Measurements from ENCODE around the gene DENND1C.
"Not testable (repeated sequence)": the region's sequence is repeated elsewhere in the genome, so short reads cannot be mapped to it uniquely, and the experiment has no call there.

DENND1C gene

GRCh38 chr19:6481541-6482342 lies at the start of gene DENND1C:
Gene DENND1C (minus strand): TSS chr19:6481787. CDS start chr19:6481695, 92 bp downstream.
- no peak for DNase-seq

GRCh38 chr19:6530386-6531162 lies 49.0 kb upstream of the DENND1C start, which contains the start of gene TNFSF9:
Gene TNFSF9 (plus strand): TSS chr19:6531026. CDS start chr19:6531037, 11 bp downstream.
- DNase-seq: no peak

GRCh38 chr19:6529937-6530385 lies 48.4 kb upstream of the DENND1C start:
- DNase-seq: no peak

DNA sequence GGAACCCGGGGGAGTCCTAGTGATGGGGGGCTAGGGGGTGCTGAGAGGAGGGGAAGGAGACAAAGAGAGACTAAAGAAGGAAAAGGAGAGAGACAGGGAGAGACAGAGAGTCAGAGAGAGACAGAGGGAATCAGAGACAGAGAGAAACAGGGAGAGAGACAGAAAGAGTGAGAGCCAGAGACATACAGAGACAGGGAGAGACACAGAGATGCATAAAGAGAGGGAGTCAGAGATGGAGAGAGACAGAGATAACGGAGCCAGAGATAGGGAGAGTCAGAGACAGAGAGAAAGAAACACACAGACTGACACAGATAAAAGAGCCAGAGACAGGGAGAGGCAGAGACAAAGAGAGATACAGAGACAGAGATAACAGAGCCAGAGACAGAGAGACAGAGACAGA lies 47.8 kb upstream of the DENND1C start:
- no peak for DNase-seq

DNA sequence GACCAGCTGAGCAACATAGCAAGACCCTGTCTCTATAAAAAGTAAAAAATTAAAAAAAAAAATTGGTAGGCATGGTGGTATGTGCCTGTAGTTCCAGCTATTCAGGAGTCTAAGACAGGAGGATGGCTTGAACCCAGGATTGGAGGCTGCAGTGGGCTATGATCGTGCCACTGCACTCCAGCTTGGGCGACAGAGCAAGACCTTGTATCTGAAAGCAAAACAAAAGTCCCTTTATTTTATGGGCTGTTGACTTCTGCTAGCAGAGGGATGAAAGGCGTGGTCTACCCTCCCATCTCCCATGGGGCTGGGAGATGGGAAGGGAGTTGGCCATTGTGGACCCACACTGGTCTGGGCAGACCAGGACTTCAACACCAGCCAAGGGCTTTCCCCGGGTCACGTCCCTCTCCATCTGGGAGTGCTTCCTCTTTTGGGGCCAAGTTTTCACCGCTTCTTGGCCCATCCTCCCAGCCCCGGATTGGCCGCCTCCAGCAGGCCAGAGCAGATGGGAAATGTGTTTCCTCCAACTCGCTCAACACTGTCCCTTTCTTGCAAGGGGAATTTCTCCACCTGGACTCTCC lies 47.0 kb upstream of the DENND1C start:
- DNase-seq: no peak

DNA sequence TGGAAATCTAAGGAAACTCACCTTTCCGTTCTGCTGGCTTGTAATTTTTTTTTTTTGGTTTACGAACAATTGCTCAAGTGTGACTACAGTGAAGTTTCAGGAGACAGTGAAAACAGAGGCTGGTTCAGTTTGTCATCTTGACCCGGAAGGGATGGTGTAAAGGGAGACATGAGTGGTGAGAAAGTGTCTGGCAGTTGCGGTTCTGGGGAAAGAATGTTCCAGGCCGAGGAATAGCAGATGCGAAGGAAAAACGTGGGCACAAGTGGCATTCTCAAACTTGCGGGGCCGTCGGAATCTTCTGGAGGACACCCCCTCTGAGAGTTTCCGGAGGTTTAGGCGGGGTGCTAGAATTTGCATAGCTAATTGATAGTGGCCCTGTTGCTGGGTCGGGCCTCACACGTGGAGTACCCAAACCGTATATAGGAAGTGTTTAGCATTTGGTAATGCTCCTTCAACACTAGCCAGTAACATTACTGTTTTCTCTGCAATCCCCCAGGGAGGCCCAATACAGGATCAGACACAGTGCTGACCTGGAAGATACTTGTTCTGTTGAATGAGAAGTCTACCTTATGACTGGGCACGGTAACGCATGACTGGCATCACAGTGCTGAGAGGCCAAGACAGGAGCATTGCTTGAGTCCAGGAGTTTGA lies 46.4 kb upstream of the DENND1C start:
- DNase-seq: no peak

DNA sequence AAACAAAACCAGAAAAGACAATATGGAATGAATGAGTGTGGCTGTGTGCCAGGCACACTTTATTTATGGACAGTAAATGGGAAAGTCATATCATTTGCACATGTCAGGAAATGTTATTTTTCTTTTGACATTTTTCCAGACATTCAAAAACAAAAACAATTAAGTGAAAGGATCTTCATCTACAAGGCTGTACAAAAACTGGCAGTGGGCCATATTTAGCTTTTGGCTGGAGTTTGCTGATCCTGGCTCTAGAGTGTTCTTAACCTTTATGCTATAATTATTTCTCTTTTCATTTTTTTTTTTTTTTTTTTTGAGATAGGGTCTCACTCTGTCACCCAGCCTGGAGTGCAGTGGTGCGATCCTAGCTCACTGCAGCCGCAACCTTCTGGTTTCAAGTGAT lies 42.7 kb upstream of the DENND1C start:
- no peak for DNase-seq

DNA sequence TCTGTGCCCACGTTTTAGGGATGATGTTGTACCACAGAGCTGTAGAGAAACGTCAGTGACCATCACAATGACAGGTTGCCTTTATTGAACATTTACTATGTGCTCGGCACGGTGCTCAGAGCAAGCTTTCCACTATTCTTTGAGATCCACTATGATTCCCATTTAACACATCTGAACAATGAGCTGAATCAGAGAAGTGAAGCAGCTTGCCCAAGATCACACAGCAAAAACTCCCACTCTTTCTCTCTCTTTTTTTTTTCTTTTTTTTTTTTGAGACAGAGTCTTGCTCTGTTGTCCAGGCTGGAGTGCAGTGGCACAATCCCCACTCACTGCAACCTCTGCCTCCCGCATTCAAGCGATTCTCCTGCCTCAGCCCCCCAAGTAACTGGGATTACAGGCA lies 41.1 kb upstream of the DENND1C start:
- DNase-seq: no peak

- no peak for DNase-seq
Observed at GRCh38 chr19:6521718-6522646, 40.4 kb upstream of the DENND1C start.

DNA sequence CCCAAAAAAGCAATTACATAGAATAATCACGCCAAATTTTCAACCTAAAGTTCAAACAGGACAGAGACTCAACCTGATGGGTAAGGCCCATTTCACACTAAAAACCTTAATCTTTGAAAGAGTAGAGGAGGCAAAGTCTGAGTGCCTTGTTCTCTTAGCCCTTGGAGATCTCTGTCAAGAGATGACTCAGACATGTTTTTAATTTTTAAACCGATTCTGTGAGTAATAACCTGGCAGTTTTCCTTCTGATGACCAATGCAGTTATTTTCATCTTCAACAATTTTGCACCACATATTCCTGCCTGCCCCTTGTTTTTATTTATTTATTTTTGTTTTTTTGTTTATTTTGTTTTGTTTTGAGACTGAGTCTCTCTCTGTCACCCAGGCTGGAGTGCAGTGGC lies 37.7 kb upstream of the DENND1C start:
- no peak for DNase-seq

DNA sequence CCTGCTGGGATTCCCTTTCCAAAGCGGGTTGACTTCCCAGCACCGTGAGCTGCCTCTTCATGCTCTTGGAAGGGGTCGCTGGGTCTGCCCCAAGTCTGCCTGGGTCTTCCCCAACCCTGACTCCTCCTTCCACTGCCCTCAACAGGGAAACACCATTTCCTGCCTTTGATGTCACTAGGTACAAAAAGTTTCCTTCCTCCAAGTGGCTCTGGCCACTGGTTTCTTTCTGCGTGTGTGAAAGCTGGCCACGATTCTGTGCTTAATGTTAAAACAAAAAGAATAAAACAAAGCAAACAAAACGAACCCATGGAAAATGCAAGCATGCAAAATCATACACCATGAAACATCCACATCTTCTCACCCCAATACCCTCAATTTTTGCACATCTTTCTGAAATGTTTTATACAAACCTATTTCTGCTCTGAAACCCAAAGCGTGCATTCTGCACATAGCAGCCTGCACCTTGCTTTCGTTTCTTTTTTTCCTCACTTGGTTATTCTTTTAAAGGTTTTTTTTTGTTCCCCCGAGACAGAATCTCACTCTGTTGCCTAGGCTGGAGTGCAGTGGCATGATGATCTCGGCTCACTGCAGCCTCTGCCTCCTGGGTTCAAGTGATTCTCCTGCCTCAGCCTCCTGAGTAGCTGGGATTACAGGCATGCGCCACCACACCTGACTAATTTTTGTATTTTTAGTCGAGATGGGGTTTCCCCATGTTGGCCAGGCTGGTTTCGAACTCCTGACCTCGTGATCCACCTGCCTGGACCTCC lies 36.7 kb upstream of the DENND1C start:
- no peak for DNase-seq

GRCh38 chr19:6516659-6517291 lies 35.2 kb upstream of the DENND1C start:
- DNase-seq: peak; percentile 32

GRCh38 chr19:6516018-6516658 lies 34.6 kb upstream of the DENND1C start:
- no peak for DNase-seq

DNA sequence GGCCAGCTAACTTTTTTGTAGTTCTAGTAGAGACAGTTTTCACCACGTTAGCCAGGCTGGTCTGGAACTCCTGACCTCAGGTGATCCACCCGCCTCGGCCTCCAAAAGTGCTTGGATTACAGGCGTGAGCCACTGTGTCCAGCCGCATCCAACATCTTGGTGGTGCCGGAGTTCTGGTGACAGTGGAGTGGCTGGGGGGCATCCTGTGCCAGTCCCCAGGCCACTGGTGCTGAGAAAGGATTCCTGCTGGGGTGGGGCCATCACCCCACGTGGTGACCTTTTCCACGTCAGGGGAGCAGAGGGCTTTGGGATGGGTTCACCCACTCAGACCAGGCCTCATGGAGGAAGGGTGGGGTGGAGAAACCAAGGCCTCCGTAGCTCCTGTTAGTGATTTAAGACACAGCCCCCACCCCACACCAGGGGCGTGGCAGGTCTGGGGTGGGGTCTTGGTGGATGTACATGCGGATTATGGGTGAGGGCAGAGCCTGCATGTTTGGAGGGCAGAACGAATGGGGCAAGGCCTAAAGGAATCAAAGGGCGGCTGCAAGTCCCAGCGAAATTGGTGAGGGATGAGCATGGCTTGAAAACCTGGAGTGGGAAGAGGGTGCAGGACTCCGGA lies 33.4 kb upstream of the DENND1C start:
- no peak for DNase-seq

GRCh38 chr19:6514089-6514488 lies 32.5 kb upstream of the DENND1C start:
- DNase-seq: no peak

DNA sequence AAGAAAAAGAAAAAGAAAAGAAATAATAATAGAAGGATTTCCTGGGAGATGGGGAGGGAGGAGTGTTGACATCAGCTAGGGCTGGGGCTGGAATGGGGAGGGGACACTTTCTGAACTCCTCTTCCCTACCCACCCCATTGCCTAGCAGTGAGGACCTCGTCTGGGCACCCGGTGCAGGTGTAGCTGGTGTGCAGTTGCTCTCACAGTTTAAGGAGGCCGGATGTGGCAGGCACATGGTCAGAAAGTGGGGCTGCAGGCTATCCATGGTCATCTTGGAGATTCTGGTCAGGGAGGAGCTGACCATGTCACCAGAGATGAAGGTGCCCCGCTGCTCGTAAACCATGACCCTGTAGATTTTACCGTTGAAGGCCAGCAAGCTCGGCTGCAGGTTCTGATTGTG lies 29.0 kb upstream of the DENND1C start:
- DNase-seq: no peak

DNA sequence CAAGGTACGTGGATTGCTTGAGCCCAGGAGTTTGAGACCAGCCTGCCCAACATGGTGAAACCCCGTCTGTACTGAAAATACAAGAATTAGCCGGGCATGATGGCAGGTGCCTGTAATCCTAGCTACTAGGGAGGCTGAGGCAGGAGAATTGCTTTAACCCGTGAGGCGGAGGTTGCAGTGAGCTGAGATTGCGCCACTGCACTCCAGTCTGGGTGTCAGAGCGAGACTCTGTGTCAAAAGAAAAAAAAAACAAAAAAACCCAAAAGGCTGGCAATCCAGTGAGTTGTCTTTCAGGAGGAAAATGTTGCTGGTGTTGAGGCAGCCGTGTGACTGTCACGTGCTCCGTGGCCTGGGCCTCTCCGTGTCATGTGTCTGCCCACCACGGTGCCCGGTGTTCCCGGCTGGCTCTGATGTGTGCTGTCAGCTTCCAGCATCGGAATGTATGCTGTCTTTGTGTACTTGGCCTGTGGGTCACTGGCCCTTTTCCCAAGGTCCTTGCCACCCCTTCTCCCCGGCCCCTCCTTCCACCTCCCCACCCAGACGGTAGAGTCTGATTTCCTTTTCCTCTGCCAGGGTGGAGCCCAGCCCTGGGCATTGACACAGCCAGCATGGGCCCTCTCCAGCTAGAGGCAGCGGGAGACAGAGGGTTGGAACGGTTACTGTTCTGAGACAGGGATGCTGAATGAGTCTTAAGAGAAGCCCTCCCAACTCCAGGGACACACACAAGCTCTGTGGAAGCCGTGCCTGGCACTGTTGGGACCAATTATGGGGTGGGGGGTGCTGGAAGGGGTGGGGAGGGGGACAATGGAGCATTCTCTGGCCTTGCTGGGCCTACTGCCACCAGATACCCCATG lies 27.8 kb upstream of the DENND1C start:
- no peak for DNase-seq

DNA sequence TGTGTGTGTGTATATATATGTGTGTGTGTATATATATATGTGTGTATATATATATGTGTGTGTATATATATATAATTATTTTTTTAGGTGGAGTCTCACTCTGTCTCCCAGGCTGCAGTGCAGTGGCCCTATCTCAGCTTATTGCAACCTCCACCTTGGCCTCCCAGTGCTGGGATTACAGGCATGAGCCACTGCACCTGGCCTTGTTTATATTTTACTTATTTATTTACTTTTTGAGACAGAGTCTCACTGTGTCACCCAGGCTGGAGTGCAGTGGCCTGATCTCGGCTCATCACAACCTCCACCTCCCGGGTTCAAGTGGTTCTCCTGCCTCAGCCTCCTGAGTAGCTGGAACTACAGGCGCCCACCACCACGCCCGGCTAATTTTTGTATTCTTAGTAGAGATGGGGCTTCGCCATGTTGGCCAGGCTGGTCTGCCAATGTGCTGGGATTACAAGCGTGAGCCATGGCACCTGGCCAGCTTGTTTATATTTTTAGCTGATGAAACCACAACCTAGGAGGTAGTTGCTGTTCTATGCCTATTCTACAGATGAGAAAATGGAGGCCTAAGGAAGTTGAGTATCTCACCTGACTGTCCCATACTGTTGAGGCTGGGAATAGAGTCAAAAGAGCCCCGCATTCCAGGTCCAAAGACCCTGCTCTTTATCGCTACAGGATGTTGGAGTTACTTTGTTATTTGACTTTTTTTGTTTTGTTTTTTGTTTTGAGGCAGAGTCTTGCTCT lies 26.6 kb upstream of the DENND1C start:
- DNase-seq: not testable (repeated sequence)
